ENCODE measurements around the gene DDX43.
"Not testable (repeated sequence)": the region's sequence is repeated elsewhere in the genome, so short reads cannot be mapped to it uniquely, and the experiment has no call there.

Gene DDX43

GRCh38 chr6:73413102-73413501 is 18.5 kb downstream of the DDX43 start:
- DNase-seq (ENCODE audit: insufficient read length, low spot score): no peak
- TF ChIP-seq SPI1 (IDR thresholded peaks at IDR 0.05; ENCODE audit: low read depth, low read length) (no peak), POLR2AphosphoS5 (IDR thresholded peaks at IDR 0.05; ENCODE audit: low read depth, low read length) (no peak), PAX5 (IDR thresholded peaks at IDR 0.05; ENCODE audit: insufficient read depth, low read length, severe bottlenecking) (no peak), TAF1 (IDR thresholded peaks at IDR 0.05; ENCODE audit: low read depth, low read length) (no peak), POLR2A (IDR thresholded peaks at IDR 0.05; ENCODE audit: low read depth, low read length) (no peak), POU2F2 (IDR thresholded peaks at IDR 0.05; ENCODE audit: low read depth, low read length) (no peak)
- no peak for FAIRE-seq

DNA sequence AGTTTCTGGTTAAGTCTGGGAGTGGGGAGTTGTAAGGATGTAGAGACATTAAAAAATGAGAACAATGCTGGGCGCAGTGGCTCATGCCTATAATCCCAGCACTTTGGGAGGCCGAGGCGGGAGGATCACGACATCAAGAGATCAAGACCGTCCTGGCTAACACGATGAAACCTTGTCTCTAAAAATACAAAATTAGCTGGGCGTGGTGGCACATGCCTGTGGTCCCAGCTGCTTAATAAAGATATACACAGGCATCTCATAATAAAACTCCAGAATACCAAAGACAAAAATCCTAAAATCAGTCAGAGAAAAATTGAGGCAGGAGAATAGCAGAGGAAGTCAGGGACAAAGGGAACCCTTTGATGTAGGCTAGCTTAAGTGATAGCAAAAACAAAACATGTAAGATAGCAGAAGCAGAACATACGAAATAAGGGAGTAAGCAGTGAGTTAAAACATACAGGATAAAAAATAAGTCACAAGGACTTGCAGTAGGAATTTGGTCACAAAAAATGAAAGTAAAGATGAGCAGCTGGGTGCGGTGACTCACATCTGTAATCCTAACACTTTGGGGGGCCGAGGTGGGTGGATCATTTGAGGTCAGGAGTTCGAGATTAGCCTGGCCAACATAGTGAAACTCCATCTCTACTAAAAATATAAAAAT is 23.6 kb downstream of the DDX43 start:
- FAIRE-seq: no peak
- no peak for TF ChIP-seq TAF1 (IDR thresholded peaks at IDR 0.05; ENCODE audit: low read depth, low read length)
- no peak for DNase-seq (ENCODE audit: insufficient read length, low spot score)

DNA sequence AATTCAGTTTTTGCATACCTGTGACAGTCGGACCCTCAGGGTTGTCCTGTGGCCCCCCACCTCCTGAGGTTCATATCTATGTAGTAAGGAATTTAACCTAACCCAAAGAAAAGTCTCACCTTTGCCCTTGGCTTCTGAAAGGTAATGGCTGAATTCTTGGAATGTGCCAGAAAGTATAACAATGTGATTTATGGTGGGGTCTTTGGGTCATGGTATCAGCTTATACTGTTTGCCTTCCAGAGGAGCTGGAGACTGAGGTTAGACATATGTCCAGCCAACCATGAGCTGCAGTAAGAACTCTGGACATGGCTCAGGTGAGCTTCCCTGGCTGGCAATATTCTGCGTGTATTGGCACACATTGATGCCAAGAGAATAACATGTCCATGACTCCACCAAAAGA is 26.9 kb downstream of the DDX43 start:
- FAIRE-seq (no peak), DNase-seq (ENCODE audit: insufficient read length, low spot score) (no peak)
- TF ChIP-seq SPI1 (IDR thresholded peaks at IDR 0.05; ENCODE audit: low read depth, low read length) (no peak), TAF1 (IDR thresholded peaks at IDR 0.05; ENCODE audit: low read depth, low read length) (no peak), POU2F2 (IDR thresholded peaks at IDR 0.05; ENCODE audit: low read depth, low read length) (no peak), PAX5 (IDR thresholded peaks at IDR 0.05; ENCODE audit: insufficient read depth, low read length, severe bottlenecking) (no peak), POLR2A (IDR thresholded peaks at IDR 0.05; ENCODE audit: low read depth, low read length) (no peak), POLR2AphosphoS5 (IDR thresholded peaks at IDR 0.05; ENCODE audit: low read depth, low read length) (no peak)

GRCh38 chr6:73435236-73435635 is 40.6 kb downstream of the DDX43 start:
- FAIRE-seq (no peak), DNase-seq (ENCODE audit: insufficient read length, low spot score) (no peak)
- TF ChIP-seq PAX5 (IDR thresholded peaks at IDR 0.05; ENCODE audit: insufficient read depth, low read length, severe bottlenecking): no peak
- TF ChIP-seq POLR2A (IDR thresholded peaks at IDR 0.05; ENCODE audit: low read depth, low read length): no peak
- no peak for TF ChIP-seq POU2F2 (IDR thresholded peaks at IDR 0.05; ENCODE audit: low read depth, low read length)
- no peak for TF ChIP-seq TAF1 (IDR thresholded peaks at IDR 0.05; ENCODE audit: low read depth, low read length)
- TF ChIP-seq SPI1 (IDR thresholded peaks at IDR 0.05; ENCODE audit: low read depth, low read length): no peak
- TF ChIP-seq POLR2AphosphoS5 (IDR thresholded peaks at IDR 0.05; ENCODE audit: low read depth, low read length): no peak

GRCh38 chr6:73443555-73443954 is 48.9 kb downstream of the DDX43 start:
- no peak for FAIRE-seq
- DNase-seq (ENCODE audit: insufficient read length, low spot score): no peak
- TF ChIP-seq SPI1 (IDR thresholded peaks at IDR 0.05; ENCODE audit: low read depth, low read length): no peak
- TF ChIP-seq POLR2AphosphoS5 (IDR thresholded peaks at IDR 0.05; ENCODE audit: low read depth, low read length): no peak
- no peak for TF ChIP-seq POU2F2 (IDR thresholded peaks at IDR 0.05; ENCODE audit: low read depth, low read length)
- no peak for TF ChIP-seq TAF1 (IDR thresholded peaks at IDR 0.05; ENCODE audit: low read depth, low read length)
- TF ChIP-seq POLR2A (IDR thresholded peaks at IDR 0.05; ENCODE audit: low read depth, low read length): no peak

- TF ChIP-seq POLR2A (IDR thresholded peaks at IDR 0.05; ENCODE audit: low read depth, low read length) (no peak), SPI1 (IDR thresholded peaks at IDR 0.05; ENCODE audit: low read depth, low read length) (peak; percentile 33; the same call in 1 of the 2 replicates), POLR2AphosphoS5 (IDR thresholded peaks at IDR 0.05; ENCODE audit: low read depth, low read length) (peak; percentile 47; the same call in 1 of the 2 replicates)
- FAIRE-seq: peak; percentile 92
- DNase-seq (ENCODE audit: insufficient read length, low spot score): peak; percentile 49
These were observed 56.8 kb downstream of the DDX43 start for GRCh38 chr6:73451223-73452106.

GRCh38 chr6:73452107-73452461 is 57.5 kb downstream of the DDX43 start, which contains the start of gene CGAS:
Gene CGAS (minus strand): TSS chr6:73452297. CDS start chr6:73452181, 116 bp downstream.
- DNase-seq (ENCODE audit: insufficient read length, low spot score) (peak; percentile 48), FAIRE-seq (no peak)
- peak; percentile 55 for TF ChIP-seq SPI1 (IDR thresholded peaks at IDR 0.05; ENCODE audit: low read depth, low read length)
- peak; percentile 60; the same call in 1 of the 2 replicates for TF ChIP-seq POLR2A (IDR thresholded peaks at IDR 0.05; ENCODE audit: low read depth, low read length)
- no peak for TF ChIP-seq PAX5 (IDR thresholded peaks at IDR 0.05; ENCODE audit: insufficient read depth, low read length, severe bottlenecking)
- TF ChIP-seq POLR2AphosphoS5 (IDR thresholded peaks at IDR 0.05; ENCODE audit: low read depth, low read length): peak; percentile 68
- no peak for TF ChIP-seq POU2F2 (IDR thresholded peaks at IDR 0.05; ENCODE audit: low read depth, low read length)
- peak; percentile 60; the same call in 1 of the 2 replicates for TF ChIP-seq TAF1 (IDR thresholded peaks at IDR 0.05; ENCODE audit: low read depth, low read length)

DNA sequence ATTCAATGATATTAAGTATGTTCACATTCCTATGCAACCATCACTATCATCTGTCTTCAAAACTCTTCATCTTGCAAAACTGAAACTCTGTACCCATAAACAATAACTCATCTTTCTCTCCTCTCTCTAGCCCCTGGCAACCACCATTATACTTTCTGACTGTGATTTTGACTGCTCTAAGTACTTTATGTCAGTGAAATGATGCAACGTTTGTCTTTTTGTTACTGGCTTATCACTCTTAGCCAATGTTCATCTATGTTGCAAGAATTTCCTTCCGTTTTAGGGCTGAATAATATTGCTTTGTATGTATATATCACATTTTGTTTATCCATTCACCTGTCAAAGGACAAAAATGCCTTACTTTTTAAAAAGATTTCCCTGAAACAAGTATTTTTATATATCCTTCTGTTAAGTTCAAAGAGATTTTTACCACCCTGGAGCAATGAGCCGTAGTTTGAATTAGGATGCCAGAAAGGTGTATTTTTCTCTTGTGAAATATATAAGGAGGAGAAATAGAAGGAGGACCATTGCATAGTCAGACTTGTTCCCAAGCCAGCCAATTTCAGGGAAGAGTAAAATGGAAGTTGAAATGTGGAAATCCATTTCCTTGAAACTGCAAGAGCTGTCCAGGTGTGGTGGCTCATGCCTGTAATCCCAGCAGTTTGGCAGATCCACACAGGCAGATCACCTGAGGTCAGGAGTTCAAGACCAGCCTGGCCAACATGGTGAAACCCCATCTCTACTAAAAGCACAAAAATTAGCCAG is 61.4 kb downstream of the DDX43 start:
- FAIRE-seq: peak; percentile 40

DNA sequence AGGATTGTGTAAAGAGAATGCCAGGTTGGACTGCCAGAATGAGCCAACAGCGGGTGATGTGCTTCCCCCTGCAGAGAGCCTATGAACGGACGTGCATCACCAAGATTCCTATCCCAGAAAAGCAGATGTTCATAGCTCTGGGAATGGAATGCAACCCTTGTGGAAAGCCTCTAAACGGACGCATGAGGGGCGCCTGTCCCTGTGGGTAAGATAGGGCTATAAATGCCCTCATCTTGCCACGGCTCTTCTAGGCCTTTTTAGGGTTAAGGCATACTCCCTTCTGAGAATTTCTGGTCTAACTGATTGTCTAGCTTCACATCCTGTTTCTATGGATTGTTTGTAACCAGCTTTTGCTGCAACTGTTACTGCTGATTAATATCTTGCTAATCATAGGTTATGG is 64.8 kb downstream of the DDX43 start:
- peak; percentile 13 for FAIRE-seq
- TF ChIP-seq SPI1 (IDR thresholded peaks at IDR 0.05; ENCODE audit: low read depth, low read length): peak; percentile 31; the same call in 1 of the 2 replicates
- not testable (repeated sequence) for DNase-seq (ENCODE audit: insufficient read length, low spot score)

More for the DNA sequence above, 61.4 kb downstream of the DDX43 start:
- TF ChIP-seq SPI1 (IDR thresholded peaks at IDR 0.05; ENCODE audit: low read depth, low read length): no peak
- no peak for TF ChIP-seq POLR2A (IDR thresholded peaks at IDR 0.05; ENCODE audit: low read depth, low read length)
- TF ChIP-seq POLR2AphosphoS5 (IDR thresholded peaks at IDR 0.05; ENCODE audit: low read depth, low read length): no peak
- no peak for TF ChIP-seq PAX5 (IDR thresholded peaks at IDR 0.05; ENCODE audit: insufficient read depth, low read length, severe bottlenecking)
- no peak for TF ChIP-seq TAF1 (IDR thresholded peaks at IDR 0.05; ENCODE audit: low read depth, low read length)
- no peak for TF ChIP-seq POU2F2 (IDR thresholded peaks at IDR 0.05; ENCODE audit: low read depth, low read length)
- no peak for DNase-seq (ENCODE audit: insufficient read length, low spot score)
